ENCODE data around the gene CDC42BPB.

GRCh38 chr14:102903889-102904512 is 153.3 kb downstream of the CDC42BPB start:
- TF ChIP-seq, protein P1, sequence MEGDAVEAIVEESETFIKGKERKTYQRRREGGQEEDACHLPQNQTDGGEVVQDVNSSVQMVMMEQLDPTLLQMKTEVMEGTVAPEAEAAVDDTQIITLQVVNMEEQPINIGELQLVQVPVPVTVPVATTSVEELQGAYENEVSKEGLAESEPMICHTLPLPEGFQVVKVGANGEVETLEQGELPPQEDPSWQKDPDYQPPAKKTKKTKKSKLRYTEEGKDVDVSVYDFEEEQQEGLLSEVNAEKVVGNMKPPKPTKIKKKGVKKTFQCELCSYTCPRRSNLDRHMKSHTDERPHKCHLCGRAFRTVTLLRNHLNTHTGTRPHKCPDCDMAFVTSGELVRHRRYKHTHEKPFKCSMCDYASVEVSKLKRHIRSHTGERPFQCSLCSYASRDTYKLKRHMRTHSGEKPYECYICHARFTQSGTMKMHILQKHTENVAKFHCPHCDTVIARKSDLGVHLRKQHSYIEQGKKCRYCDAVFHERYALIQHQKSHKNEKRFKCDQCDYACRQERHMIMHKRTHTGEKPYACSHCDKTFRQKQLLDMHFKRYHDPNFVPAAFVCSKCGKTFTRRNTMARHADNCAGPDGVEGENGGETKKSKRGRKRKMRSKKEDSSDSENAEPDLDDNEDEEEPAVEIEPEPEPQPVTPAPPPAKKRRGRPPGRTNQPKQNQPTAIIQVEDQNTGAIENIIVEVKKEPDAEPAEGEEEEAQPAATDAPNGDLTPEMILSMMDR (IDR thresholded peaks at IDR 0.05; ENCODE audit: low read depth, low read length, poor library complexity, severe bottlenecking): no peak
- TF ChIP-seq EZH2phosphoT487 (IDR thresholded peaks at IDR 0.05; ENCODE audit: borderline replicate concordance, low read length): no peak

All from DOHH2 (cell line).